Astrocyte (in vitro differentiated cells and primary cell): ENCODE measurements around the gene NRIP1. TPM values are rescaled to one million over a fixed set of nuclear protein-coding genes. Genes with fewer than 3 reads are reported as not detected.

Source experiments
- DNase-seq: peaks from one replicate; pipeline ENCODE4 v3.0.0-alpha.2; 2010; ENCODE audit warnings: low read depth
- FAIRE-seq: peaks from 2 replicates; lab custom pipeline; 2011; peaks lifted over from hg19 to GRCh38; lab: Jason Lieb, UNC
- H2AFZ ChIP-seq: 2 replicates; pipeline ENCODE4 v1.6.0; 2012; ENCODE audit warnings: low read depth, low read length, inconsistent platforms
- H3K27ac ChIP-seq: 2 replicates; pipeline ENCODE4 v1.5.1; 2011; ENCODE audit warnings: low read depth, low read length, inconsistent platforms
- H3K27me3 ChIP-seq: 2 replicates; pipeline ENCODE4 v1.6.0; 2011; ENCODE audit warnings: low read length, inconsistent platforms; ENCODE audit not compliant: insufficient read depth
- H3K36me3 ChIP-seq: 2 replicates; pipeline ENCODE4 v1.5.1; 2011; ENCODE audit warnings: low read length, inconsistent platforms; ENCODE audit not compliant: insufficient read depth
- H3K4me1 ChIP-seq: 2 replicates; pipeline ENCODE4 v1.5.1; 2011; ENCODE audit warnings: low read length, inconsistent platforms; ENCODE audit not compliant: insufficient read depth
- H3K4me2 ChIP-seq: 2 replicates; pipeline ENCODE4 v1.6.0; 2012; ENCODE audit warnings: low read length, inconsistent platforms
- H3K4me3 ChIP-seq: 2 replicates; pipeline ENCODE4 v1.5.1; 2011; ENCODE audit warnings: low read depth, mild to moderate bottlenecking, low read length, inconsistent platforms; ENCODE audit not compliant: insufficient read depth
- H3K79me2 ChIP-seq: 2 replicates; pipeline ENCODE4 v1.6.0; 2012; ENCODE audit warnings: mild to moderate bottlenecking, low read length, inconsistent platforms; ENCODE audit not compliant: insufficient read depth
- H3K9ac ChIP-seq: 2 replicates; pipeline ENCODE4 v1.6.0; 2012; ENCODE audit warnings: mild to moderate bottlenecking, low read length, inconsistent platforms
- H3K9me3 ChIP-seq: 2 replicates; pipeline ENCODE4 v1.5.1; 2012; ENCODE audit warnings: low read depth, mild to moderate bottlenecking, low read length, inconsistent platforms; ENCODE audit not compliant: insufficient read depth
- H4K20me1 ChIP-seq: 2 replicates; pipeline ENCODE4 v1.6.0; 2012; ENCODE audit warnings: low read length, inconsistent platforms; ENCODE audit not compliant: insufficient read depth
- H3K27ac Mint-ChIP-seq: one replicate; pipeline ENCODE4 v1.8.0; 2021; ENCODE audit warnings: mild to moderate bottlenecking, mixed read lengths; ENCODE audit not compliant: unreplicated experiment
- H3K27me3 Mint-ChIP-seq: one replicate; pipeline ENCODE4 v1.8.0; 2021; ENCODE audit warnings: low read depth, mixed read lengths; ENCODE audit not compliant: unreplicated experiment
- H3K36me3 Mint-ChIP-seq: one replicate; pipeline ENCODE4 v1.8.0; 2021; ENCODE audit warnings: low read depth, mixed read lengths; ENCODE audit not compliant: unreplicated experiment
- H3K4me1 Mint-ChIP-seq: one replicate; pipeline ENCODE4 v1.8.0; 2021; ENCODE audit warnings: low read depth, mixed read lengths; ENCODE audit not compliant: unreplicated experiment
- H3K4me3 Mint-ChIP-seq: one replicate; pipeline ENCODE4 v1.8.0; 2021; ENCODE audit warnings: mild to moderate bottlenecking, moderate library complexity, mixed read lengths; ENCODE audit not compliant: unreplicated experiment
- H3K9me3 Mint-ChIP-seq: one replicate; pipeline ENCODE4 v1.8.0; 2021; ENCODE audit warnings: mild to moderate bottlenecking, mixed read lengths; ENCODE audit not compliant: unreplicated experiment
- CTCF ChIP-seq: IDR thresholded peaks from 2 replicates; pipeline ENCODE4 v1.5.1; 2011; ENCODE audit warnings: low read depth, mild to moderate bottlenecking, inconsistent platforms, low read length, moderate library complexity; ENCODE audit not compliant: insufficient read depth
- EZH2 ChIP-seq: IDR thresholded peaks from 2 replicates; pipeline ENCODE4 v1.6.1; 2012; ENCODE audit warnings: mild to moderate bottlenecking, low read length, inconsistent platforms; ENCODE audit not compliant: insufficient read depth
- total RNA-seq: library from RNA; stranded (reverse); gene quantifications from 2 replicates; pipeline ENCODE4 v1.2.1, GENCODE V29; 2021

The NRIP1 gene
- total RNA-seq, 1 donor from 2014 or later, result 55.5 TPM

- Mint-ChIP-seq H3K27me3 (no peaks in the 10 kb centered on the region), H3K4me1 (peaks cover 15% of the 10 kb centered on the region), H3K27ac (no peak overlapping the region), H3K4me3 (no peak overlapping the region), H3K36me3 (no peaks in the 10 kb centered on the region), H3K9me3 (no peaks in the 10 kb centered on the region)
- Histone ChIP-seq H4K20me1 (no peaks in the 10 kb centered on the region), H3K4me1 (no peaks in the 10 kb centered on the region), H3K4me2 (no peak overlapping the region), H3K27me3 (no peaks in the 10 kb centered on the region), H3K36me3 (no peaks in the 10 kb centered on the region), H3K27ac (no peak overlapping the region), H3K79me2 (no peaks in the 10 kb centered on the region), H3K9ac (no peak overlapping the region), H2AFZ (no peak overlapping the region), H3K4me3 (no peak overlapping the region), H3K9me3 (no peaks in the 10 kb centered on the region)
- FAIRE-seq (no peak), DNase-seq (no peak)
- no peak for TF ChIP-seq CTCF
- TF ChIP-seq EZH2, result no peak
Measured at GRCh38 chr21:14913638-14914037, 151.2 kb downstream of the NRIP1 start.

GRCh38 chr21:14911351-14911750 lies 153.4 kb downstream of the NRIP1 start:
- FAIRE-seq, result no peak

More at GRCh38 chr21:14911351-14911750, 153.4 kb downstream of the NRIP1 start:
- Histone ChIP-seq H3K36me3 (no peaks in the 10 kb centered on the region), H3K4me2 (no peak overlapping the region), H3K9me3 (no peaks in the 10 kb centered on the region), H3K27ac (no peak overlapping the region), H3K79me2 (no peaks in the 10 kb centered on the region), H3K4me1 (no peaks in the 10 kb centered on the region), H4K20me1 (no peaks in the 10 kb centered on the region), H3K4me3 (no peak overlapping the region), H3K9ac (no peak overlapping the region), H2AFZ (no peak overlapping the region), H3K27me3 (no peaks in the 10 kb centered on the region)
- TF ChIP-seq CTCF, result no peak
- TF ChIP-seq EZH2, result no peak
- no peak overlapping the region for H3K4me3 Mint-ChIP-seq
- DNase-seq, result no peak
- no peaks in the 10 kb centered on the region for H3K27me3 Mint-ChIP-seq
- peaks cover 7% of the 10 kb centered on the region for H3K4me1 Mint-ChIP-seq
- H3K27ac Mint-ChIP-seq, result no peak overlapping the region
- H3K9me3 Mint-ChIP-seq, result no peaks in the 10 kb centered on the region
- no peaks in the 10 kb centered on the region for H3K36me3 Mint-ChIP-seq
